Right lobe of liver (tissue), 4 donors: ENCODE data around the gene HOXB5.

Source experiments
- POLR2A ChIP-seq: fragments of 450-650 bp; IDR thresholded peaks from one replicate; pipeline ENCODE4 v1.6.1; 2017; ENCODE audit warnings: antibody characterized with exemption, mild to moderate bottlenecking
- TF ChIP-seq, protein P1 (sequence below), 4 donors: fragments of 200-600 bp in 3 of 4; fragments of 450-650 bp in 1 of 4; IDR thresholded peaks; one replicate each; pipeline versions ENCODE4 v1.5.1 to v1.8.0; 2016 to 2022; ENCODE audit warnings: antibody characterized with exemption in 4 of 4, mild to moderate bottlenecking in 2 of 4
- donor health status: DM: no; HTN: no; CAD: no.
- donor health status: DM: no; HTN: no; CAD: no.
- donor health status: DM: no; HTN: yes; CAD: no.

DNA sequence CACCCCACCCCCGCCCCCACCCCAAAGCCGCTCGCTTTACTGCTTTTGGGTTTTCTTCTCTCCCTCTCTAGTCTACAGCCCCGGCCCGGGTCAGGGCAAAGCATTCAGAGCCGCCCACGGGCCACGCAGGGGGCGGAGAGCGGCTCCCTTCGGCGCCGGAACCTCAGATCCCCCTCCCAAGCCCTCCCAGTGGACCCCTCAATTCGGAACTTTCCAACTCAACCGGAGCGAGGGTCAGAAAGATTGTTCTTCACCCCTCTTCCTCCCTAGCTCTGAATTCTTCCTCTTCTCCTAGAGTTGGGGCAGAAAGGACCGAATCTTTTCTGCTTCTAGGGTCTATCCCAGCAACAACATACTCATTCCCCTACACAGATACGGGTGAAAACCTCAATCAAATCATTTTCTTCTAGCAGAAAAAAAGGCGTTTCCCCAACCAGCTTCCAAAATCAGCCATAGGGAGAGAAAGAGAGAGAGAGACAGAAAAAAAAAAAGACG lies 49.7 kb downstream of the HOXB5 start:
- TF ChIP-seq POLR2A = no peak
- TF ChIP-seq, protein P1, sequence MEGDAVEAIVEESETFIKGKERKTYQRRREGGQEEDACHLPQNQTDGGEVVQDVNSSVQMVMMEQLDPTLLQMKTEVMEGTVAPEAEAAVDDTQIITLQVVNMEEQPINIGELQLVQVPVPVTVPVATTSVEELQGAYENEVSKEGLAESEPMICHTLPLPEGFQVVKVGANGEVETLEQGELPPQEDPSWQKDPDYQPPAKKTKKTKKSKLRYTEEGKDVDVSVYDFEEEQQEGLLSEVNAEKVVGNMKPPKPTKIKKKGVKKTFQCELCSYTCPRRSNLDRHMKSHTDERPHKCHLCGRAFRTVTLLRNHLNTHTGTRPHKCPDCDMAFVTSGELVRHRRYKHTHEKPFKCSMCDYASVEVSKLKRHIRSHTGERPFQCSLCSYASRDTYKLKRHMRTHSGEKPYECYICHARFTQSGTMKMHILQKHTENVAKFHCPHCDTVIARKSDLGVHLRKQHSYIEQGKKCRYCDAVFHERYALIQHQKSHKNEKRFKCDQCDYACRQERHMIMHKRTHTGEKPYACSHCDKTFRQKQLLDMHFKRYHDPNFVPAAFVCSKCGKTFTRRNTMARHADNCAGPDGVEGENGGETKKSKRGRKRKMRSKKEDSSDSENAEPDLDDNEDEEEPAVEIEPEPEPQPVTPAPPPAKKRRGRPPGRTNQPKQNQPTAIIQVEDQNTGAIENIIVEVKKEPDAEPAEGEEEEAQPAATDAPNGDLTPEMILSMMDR (IDR thresholded peaks at IDR 0.05) = no peak
